ENCODE measurements around the gene AGAP1. TPM values are rescaled to one million over a fixed set of nuclear protein-coding genes. Genes with fewer than 3 reads are reported as not detected.

The AGAP1 gene
- total RNA-seq, 1 donor from 2014 or later: 6.5 TPM

- no peak for DNase-seq (ENCODE audit: low read depth, low spot score)
These were observed 234.3 kb downstream of the AGAP1 start for GRCh38 chr2:235727891-235728799.

- no peak for DNase-seq (ENCODE audit: low read depth, low spot score)
These were observed 235.1 kb downstream of the AGAP1 start for GRCh38 chr2:235728800-235729556.

- DNase-seq (ENCODE audit: low read depth, low spot score): no peak
These were observed 235.7 kb downstream of the AGAP1 start for GRCh38 chr2:235729557-235729947.

- no peak for DNase-seq (ENCODE audit: low read depth, low spot score)
These were observed 236.3 kb downstream of the AGAP1 start for GRCh38 chr2:235730115-235730514.

- no peak for DNase-seq (ENCODE audit: low read depth, low spot score)
These were observed 239.9 kb downstream of the AGAP1 start for GRCh38 chr2:235733761-235734160.

GRCh38 chr2:235734168-235734567 lies 240.3 kb downstream of the AGAP1 start:
- DNase-seq (ENCODE audit: low read depth, low spot score): no peak

GRCh38 chr2:235734688-235735231 lies 240.9 kb downstream of the AGAP1 start:
- DNase-seq (ENCODE audit: low read depth, low spot score): no peak

- DNase-seq (ENCODE audit: low read depth, low spot score): no peak
These were observed 243.6 kb downstream of the AGAP1 start for GRCh38 chr2:235737396-235737795.

- no peak for DNase-seq (ENCODE audit: low read depth, low spot score)
These were observed 244.0 kb downstream of the AGAP1 start for GRCh38 chr2:235737840-235738239.

- DNase-seq (ENCODE audit: low read depth, low spot score): no peak
These were observed 246.0 kb downstream of the AGAP1 start for GRCh38 chr2:235739704-235740415.

- DNase-seq (ENCODE audit: low read depth, low spot score): no peak
These were observed 247.0 kb downstream of the AGAP1 start for GRCh38 chr2:235740821-235741220.

GRCh38 chr2:235744161-235744560 lies 250.3 kb downstream of the AGAP1 start:
- no peak for DNase-seq (ENCODE audit: low read depth, low spot score)

- DNase-seq (ENCODE audit: low read depth, low spot score): no peak
These were observed 251.8 kb downstream of the AGAP1 start for GRCh38 chr2:235745597-235745996.

- peak; percentile 55 for DNase-seq (ENCODE audit: low read depth, low spot score)
These were observed 252.6 kb downstream of the AGAP1 start for GRCh38 chr2:235746257-235746934.

- DNase-seq (ENCODE audit: low read depth, low spot score): no peak
These were observed 253.3 kb downstream of the AGAP1 start for GRCh38 chr2:235747001-235747785.

- DNase-seq (ENCODE audit: low read depth, low spot score): no peak
These were observed 253.9 kb downstream of the AGAP1 start for GRCh38 chr2:235747786-235748091.

GRCh38 chr2:235749121-235749770 lies 255.4 kb downstream of the AGAP1 start:
- DNase-seq (ENCODE audit: low read depth, low spot score): no peak

- no peak for DNase-seq (ENCODE audit: low read depth, low spot score)
These were observed 255.9 kb downstream of the AGAP1 start for GRCh38 chr2:235749771-235750160.

GRCh38 chr2:235752846-235753245 lies 259.0 kb downstream of the AGAP1 start:
- DNase-seq (ENCODE audit: low read depth, low spot score): no peak
